Measurements from ENCODE around the gene TNS1. TPM values are rescaled to one million over a fixed set of nuclear protein-coding genes. Genes with fewer than 3 reads are reported as not detected.

The TNS1 gene
- total RNA-seq, 1 donor from 2014 or later: 828 TPM

- no peak overlapping the region for H3K4me3 ChIP-seq
- no peaks in the 10 kb centered on the region for H3K27me3 ChIP-seq (ENCODE audit: low read depth)
- intact Hi-C loops (cut with micrococcal nuclease): no loop called here
- H3K4me1 ChIP-seq: peaks cover 92% of the 10 kb centered on the region
- peaks cover 82% of the 10 kb centered on the region for H3K36me3 ChIP-seq
- peak; percentile 17 for DNase-seq
- TF ChIP-seq, protein P1, sequence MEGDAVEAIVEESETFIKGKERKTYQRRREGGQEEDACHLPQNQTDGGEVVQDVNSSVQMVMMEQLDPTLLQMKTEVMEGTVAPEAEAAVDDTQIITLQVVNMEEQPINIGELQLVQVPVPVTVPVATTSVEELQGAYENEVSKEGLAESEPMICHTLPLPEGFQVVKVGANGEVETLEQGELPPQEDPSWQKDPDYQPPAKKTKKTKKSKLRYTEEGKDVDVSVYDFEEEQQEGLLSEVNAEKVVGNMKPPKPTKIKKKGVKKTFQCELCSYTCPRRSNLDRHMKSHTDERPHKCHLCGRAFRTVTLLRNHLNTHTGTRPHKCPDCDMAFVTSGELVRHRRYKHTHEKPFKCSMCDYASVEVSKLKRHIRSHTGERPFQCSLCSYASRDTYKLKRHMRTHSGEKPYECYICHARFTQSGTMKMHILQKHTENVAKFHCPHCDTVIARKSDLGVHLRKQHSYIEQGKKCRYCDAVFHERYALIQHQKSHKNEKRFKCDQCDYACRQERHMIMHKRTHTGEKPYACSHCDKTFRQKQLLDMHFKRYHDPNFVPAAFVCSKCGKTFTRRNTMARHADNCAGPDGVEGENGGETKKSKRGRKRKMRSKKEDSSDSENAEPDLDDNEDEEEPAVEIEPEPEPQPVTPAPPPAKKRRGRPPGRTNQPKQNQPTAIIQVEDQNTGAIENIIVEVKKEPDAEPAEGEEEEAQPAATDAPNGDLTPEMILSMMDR (IDR thresholded peaks at IDR 0.05; ENCODE audit: borderline replicate concordance): no peak
- no peaks in the 10 kb centered on the region for H3K9me3 ChIP-seq (replicated peaks)
- peak overlapping the region; percentile 73 for H3K27ac ChIP-seq (replicated peaks)
Measured at GRCh38 chr2:217805668-217806481, 196.9 kb downstream of the TNS1 start.

- Histone ChIP-seq H3K36me3 (peaks cover 74% of the 10 kb centered on the region), H3K27ac (replicated peaks) (peak overlapping the region; percentile 73), H3K27me3 (ENCODE audit: low read depth) (no peaks in the 10 kb centered on the region), H3K4me3 (no peak overlapping the region), H3K9me3 (replicated peaks) (no peaks in the 10 kb centered on the region), H3K4me1 (peaks cover 94% of the 10 kb centered on the region)
- TF ChIP-seq, protein P1 (IDR thresholded peaks at IDR 0.05; ENCODE audit: borderline replicate concordance): no peak
- intact Hi-C loops (cut with micrococcal nuclease): no loop called here
- peak; percentile 22 for DNase-seq
Measured at GRCh38 chr2:217804791-217805667, 197.8 kb downstream of the TNS1 start.

DNA sequence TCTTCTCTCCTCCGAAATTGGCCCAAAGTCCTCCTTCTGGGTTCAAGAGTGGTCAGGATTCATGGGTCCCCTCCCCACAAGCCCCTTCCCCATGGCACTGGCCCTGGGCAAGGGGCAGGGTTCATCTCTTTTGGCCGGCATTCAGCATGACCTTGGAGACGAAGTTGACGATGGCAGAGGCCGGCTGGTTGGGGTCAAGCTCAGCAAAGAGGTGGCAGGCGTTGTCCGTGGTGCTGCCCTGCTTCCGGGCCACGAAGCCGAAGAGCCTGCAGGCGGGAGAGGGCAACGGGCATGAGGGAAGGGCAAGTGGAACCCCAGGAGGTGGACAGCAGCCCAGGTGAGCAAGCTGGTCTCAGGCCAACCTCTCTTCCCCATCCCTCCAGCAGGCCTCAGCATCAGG, 198.5 kb downstream of the TNS1 start:
- Histone ChIP-seq H3K4me1 (peaks cover 97% of the 10 kb centered on the region), H3K27me3 (ENCODE audit: low read depth) (no peaks in the 10 kb centered on the region), H3K36me3 (peaks cover 67% of the 10 kb centered on the region), H3K4me3 (no peak overlapping the region), H3K27ac (replicated peaks) (peak overlapping the region; percentile 73), H3K9me3 (replicated peaks) (no peaks in the 10 kb centered on the region)
- DNase-seq: peak; percentile 32
- TF ChIP-seq, protein P1 (IDR thresholded peaks at IDR 0.05; ENCODE audit: borderline replicate concordance): no peak
- intact Hi-C loops (cut with micrococcal nuclease): no loop called here

DNA sequence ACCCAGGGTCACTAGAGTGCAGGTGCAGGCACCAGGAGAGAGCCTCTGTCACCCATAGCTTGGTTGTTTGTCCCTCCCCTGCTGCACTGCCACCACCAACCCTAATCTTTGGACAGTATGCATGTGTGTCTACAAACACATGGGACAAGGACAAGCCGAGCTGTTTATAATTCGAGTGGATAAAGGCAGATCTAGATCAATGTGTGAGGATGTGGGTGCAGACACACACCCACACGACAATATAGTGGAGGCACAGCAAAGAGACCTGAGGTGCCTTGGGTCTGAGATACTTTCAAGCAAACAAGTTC, 199.2 kb downstream of the TNS1 start:
- intact Hi-C loops (cut with micrococcal nuclease): no loop called here

More for the DNA sequence above, 199.2 kb downstream of the TNS1 start:
- Histone ChIP-seq H3K9me3 (replicated peaks) (no peaks in the 10 kb centered on the region), H3K4me3 (no peak overlapping the region), H3K36me3 (peaks cover 65% of the 10 kb centered on the region), H3K27ac (replicated peaks) (peak overlapping the region; percentile 73), H3K27me3 (ENCODE audit: low read depth) (no peaks in the 10 kb centered on the region), H3K4me1 (peaks cover 100% of the 10 kb centered on the region)
- TF ChIP-seq, protein P1 (IDR thresholded peaks at IDR 0.05; ENCODE audit: borderline replicate concordance): no peak
- no peak for DNase-seq
